CD4-positive, CD25-positive, alpha-beta regulatory T cell (primary cell): ENCODE measurements around the gene RAB6B. TPM values are rescaled to one million over a fixed set of nuclear protein-coding genes. Genes with fewer than 3 reads are reported as not detected.

ENCODE experiments used
- ATAC-seq, 2 donors: fragments of 150-1000 bp; cut with Tn5 transposase; one replicate each; pipeline ENCODE4 v1.10.0; 2021; ENCODE audit warnings: low read depth in 2 of 2, moderate number of reproducible peaks in 2 of 2, moderate library complexity in 1 of 2
- DNase-seq, 3 donors: peaks; one replicate each; pipeline versions ENCODE4 v3.0.0 to v3.0.0-alpha.2; 2012 to 2022; ENCODE audit warnings: mixed read lengths in 1 of 3
- H3K27ac ChIP-seq: one replicate; pipeline ENCODE4 v1.7.0; 2013; ENCODE audit warnings: mild to moderate bottlenecking, low read length; ENCODE audit not compliant: insufficient read depth, poor library complexity, severe bottlenecking
- H3K27me3 ChIP-seq: one replicate; pipeline ENCODE4 v1.7.0; 2013; ENCODE audit warnings: low read length; ENCODE audit not compliant: control insufficient read depth, insufficient read depth
- H3K36me3 ChIP-seq: one replicate; pipeline ENCODE4 v1.7.0; 2013; ENCODE audit warnings: mild to moderate bottlenecking, low read length, moderate library complexity; ENCODE audit not compliant: control insufficient read depth, insufficient read depth
- H3K4me1 ChIP-seq: 2 replicates; pipeline ENCODE4 v1.7.0; 2013; ENCODE audit warnings: mild to moderate bottlenecking, low read length; ENCODE audit not compliant: insufficient read depth, control insufficient read depth, poor library complexity, severe bottlenecking
- H3K4me3 ChIP-seq: one replicate; pipeline ENCODE4 v1.7.0; 2013; ENCODE audit warnings: low read depth, mild to moderate bottlenecking, low read length, moderate library complexity
- H3K9me3 ChIP-seq, 2 experiments: 1 replicate in 1 of 2; 2 replicates in 1 of 2; pipeline ENCODE4 v1.7.0; 2013; ENCODE audit warnings: low read length in 2 of 2, mild to moderate bottlenecking in 1 of 2, moderate library complexity in 1 of 2; ENCODE audit not compliant: control insufficient read depth in 2 of 2
- H3K27ac Mint-ChIP-seq, 3 donors: one replicate each; pipeline ENCODE4 v1.8.0; 2020 to 2022; ENCODE audit warnings: mild to moderate bottlenecking in 3 of 3, mixed read lengths in 3 of 3, moderate library complexity in 2 of 3
- H3K27me3 Mint-ChIP-seq: one replicate; pipeline ENCODE4 v1.8.0; 2022; ENCODE audit warnings: mild to moderate bottlenecking, mixed read lengths
- H3K36me3 Mint-ChIP-seq: one replicate; pipeline ENCODE4 v1.8.0; 2020; ENCODE audit warnings: mixed read lengths
- H3K4me1 Mint-ChIP-seq, 4 donors: one replicate each; pipeline ENCODE4 v1.8.0; 2020 to 2022; ENCODE audit warnings: mixed read lengths in 4 of 4, mild to moderate bottlenecking in 1 of 4
- H3K4me3 Mint-ChIP-seq, 4 donors: one replicate each; pipeline ENCODE4 v1.8.0; 2020 to 2022; ENCODE audit warnings: mild to moderate bottlenecking in 4 of 4, mixed read lengths in 4 of 4, moderate library complexity in 3 of 4
- H3K9me3 Mint-ChIP-seq, 7 donors: one replicate each; pipeline ENCODE4 v1.8.0; 2020 to 2022; ENCODE audit warnings: mixed read lengths in 7 of 7, mild to moderate bottlenecking in 3 of 7, moderate library complexity in 2 of 7
- polyA plus RNA-seq, 4 donors: library from polyadenylated mRNA; unstranded; fragments of 300-500 nt; fragmentation: Illumina TruSeq; gene quantifications; one replicate each; pipeline ENCODE4 v1.2.3, GENCODE V29; 2021
- total RNA-seq: library from RNA; stranded (reverse); gene quantifications from one replicate; pipeline ENCODE4 v1.2.3, GENCODE V29; 2022

The RAB6B gene
- total and polyA plus RNA-seq, 5 donors from 2014 or later: 0.16 to 0.94 (median 0.31) TPM

DNA sequence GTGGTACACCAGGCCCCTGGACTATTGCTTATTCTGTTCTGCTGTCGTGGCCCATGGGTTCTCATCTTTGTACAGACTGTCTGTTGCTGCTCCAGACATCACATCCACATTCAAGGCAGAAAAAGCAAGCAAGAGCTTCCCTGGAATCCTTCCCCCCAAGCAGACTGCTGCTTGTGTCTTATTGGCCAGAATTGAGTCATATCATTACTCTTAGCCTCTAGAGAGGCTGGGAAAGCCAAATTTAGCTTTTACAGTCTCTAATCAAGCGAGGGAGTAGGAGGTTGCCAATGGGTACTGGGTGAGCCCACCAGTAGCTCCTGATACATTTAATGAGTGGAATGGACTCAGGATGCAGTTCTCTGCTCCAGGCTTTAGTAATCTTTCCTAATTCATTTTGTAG lies 39.4 kb downstream of the RAB6B start:
- Mint-ChIP-seq H3K27me3 (peaks cover 4% of the 10 kb centered on the region), H3K27ac (no peak overlapping the region), H3K36me3 (no peaks in the 10 kb centered on the region), H3K4me3 (no peak overlapping the region), H3K9me3 (peaks cover 0 to 2% (median 0%) of the 10 kb centered on the region in 7 donors), H3K4me1 (no peaks in the 10 kb centered on the region)
- no peak overlapping the region for H3K27ac ChIP-seq
- H3K4me1 ChIP-seq: no peaks in the 10 kb centered on the region
- no peak for DNase-seq
- no peak for ATAC-seq
- no peaks in the 10 kb centered on the region for H3K27me3 ChIP-seq
- H3K4me3 ChIP-seq: no peak overlapping the region
- no peaks in the 10 kb centered on the region for H3K36me3 ChIP-seq
- H3K9me3 ChIP-seq: no peaks in the 10 kb centered on the region

DNA sequence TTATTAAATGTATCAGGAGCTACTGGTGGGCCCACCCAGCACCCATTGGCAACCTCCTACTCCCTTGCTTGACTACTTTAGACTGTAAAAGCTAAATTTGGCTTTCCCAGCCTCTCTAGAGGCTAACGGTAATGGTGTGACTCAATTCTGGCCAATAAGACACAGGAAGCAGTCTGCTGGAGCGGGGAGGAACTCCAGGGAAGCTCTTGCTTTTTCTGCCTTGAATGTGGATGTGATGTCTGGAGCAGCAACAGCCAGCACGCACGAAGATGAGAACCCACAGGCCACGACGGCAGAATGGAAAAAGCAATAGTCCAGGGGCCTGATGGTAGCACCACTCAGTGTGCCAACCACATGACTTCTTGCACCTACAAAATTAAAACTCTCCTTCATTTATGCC lies 39.9 kb downstream of the RAB6B start:
- Mint-ChIP-seq H3K27me3 (peaks cover 4% of the 10 kb centered on the region), H3K27ac (no peak overlapping the region)
- no peak overlapping the region for H3K27ac ChIP-seq

DNA sequence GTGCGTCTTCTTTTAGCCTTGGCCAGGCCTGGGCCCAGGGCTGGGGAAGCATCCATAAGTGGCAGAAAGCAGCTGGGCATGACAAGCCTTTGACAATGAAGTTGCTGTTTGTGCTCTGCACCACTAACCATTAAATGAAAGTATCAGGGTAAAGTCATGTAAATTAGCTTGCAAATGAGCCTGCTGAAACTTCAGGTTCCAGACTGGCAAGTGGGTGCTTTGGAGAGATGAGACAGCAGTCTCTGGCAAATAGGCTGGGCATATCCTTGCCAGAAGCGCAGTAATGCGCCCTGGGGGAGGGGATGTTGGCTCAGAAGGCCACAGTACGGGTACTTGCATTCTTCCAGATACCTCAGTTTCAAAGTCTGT lies 40.7 kb downstream of the RAB6B start:
- no peaks in the 10 kb centered on the region for H3K36me3 ChIP-seq
- Mint-ChIP-seq H3K27me3 (peaks cover 4% of the 10 kb centered on the region), H3K4me3 (no peak overlapping the region), H3K36me3 (no peaks in the 10 kb centered on the region), H3K4me1 (no peaks in the 10 kb centered on the region), H3K9me3 (no peaks in the 10 kb centered on the region), H3K27ac (no peak overlapping the region)
- no peak overlapping the region for H3K27ac ChIP-seq
- H3K4me3 ChIP-seq: no peak overlapping the region
- no peak for DNase-seq
- no peak for ATAC-seq
- H3K9me3 ChIP-seq: no peaks in the 10 kb centered on the region
- no peaks in the 10 kb centered on the region for H3K4me1 ChIP-seq
- no peaks in the 10 kb centered on the region for H3K27me3 ChIP-seq

More for the DNA sequence above, 39.9 kb downstream of the RAB6B start:
- Histone ChIP-seq H3K4me1 (no peaks in the 10 kb centered on the region), H3K36me3 (no peaks in the 10 kb centered on the region), H3K4me3 (no peak overlapping the region), H3K27me3 (no peaks in the 10 kb centered on the region), H3K9me3 (no peaks in the 10 kb centered on the region)
- Mint-ChIP-seq H3K9me3 (peaks cover 0 to 2% (median 0%) of the 10 kb centered on the region in 7 donors), H3K36me3 (no peaks in the 10 kb centered on the region), H3K4me1 (no peaks in the 10 kb centered on the region), H3K4me3 (no peak overlapping the region)
- DNase-seq (no peak), ATAC-seq (no peak)

DNA sequence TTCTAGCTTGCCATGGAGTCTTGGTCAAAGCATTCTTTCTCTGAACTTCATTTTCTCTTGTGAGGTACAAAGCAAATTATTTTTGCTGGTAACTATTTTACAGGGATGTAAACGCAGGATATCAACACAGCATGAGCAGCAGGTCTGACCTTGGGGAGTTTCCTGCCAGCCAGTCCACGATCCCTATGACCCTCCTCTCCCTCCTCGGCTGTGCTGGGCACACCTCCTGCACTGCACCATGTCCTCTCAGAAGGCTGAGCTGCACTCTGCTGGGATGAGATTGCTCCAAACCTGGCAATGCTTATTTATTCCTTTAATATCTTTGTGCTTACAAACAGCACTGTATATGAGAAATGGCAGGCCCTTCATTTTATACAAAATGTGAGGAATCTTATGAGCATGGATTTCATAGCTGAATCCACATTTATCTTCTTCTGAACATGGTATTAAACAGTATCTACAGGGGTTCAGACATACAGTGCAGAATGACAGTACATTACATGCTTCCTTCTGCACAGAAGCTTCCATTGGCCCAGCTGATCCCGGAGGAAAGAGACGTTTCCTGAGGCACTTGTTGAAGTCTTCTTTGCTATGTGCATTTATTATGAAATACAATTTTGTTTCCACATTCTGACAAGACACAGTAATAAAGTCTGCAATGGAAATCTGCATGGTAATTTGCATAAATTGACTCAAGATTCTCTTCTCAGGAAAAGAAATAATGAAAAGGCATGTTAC lies 41.2 kb downstream of the RAB6B start:
- H3K9me3 Mint-ChIP-seq: no peaks in the 10 kb centered on the region
- no peaks in the 10 kb centered on the region for H3K4me1 Mint-ChIP-seq
- peaks cover 4% of the 10 kb centered on the region for H3K27me3 Mint-ChIP-seq
- Histone ChIP-seq H3K4me1 (no peaks in the 10 kb centered on the region), H3K36me3 (no peaks in the 10 kb centered on the region), H3K4me3 (no peak overlapping the region), H3K27ac (no peak overlapping the region), H3K27me3 (no peaks in the 10 kb centered on the region), H3K9me3 (no peaks in the 10 kb centered on the region)
- H3K27ac Mint-ChIP-seq: no peak overlapping the region
- no peak overlapping the region for H3K4me3 Mint-ChIP-seq
- no peak for DNase-seq
- ATAC-seq: no peak
- H3K36me3 Mint-ChIP-seq: no peaks in the 10 kb centered on the region

DNA sequence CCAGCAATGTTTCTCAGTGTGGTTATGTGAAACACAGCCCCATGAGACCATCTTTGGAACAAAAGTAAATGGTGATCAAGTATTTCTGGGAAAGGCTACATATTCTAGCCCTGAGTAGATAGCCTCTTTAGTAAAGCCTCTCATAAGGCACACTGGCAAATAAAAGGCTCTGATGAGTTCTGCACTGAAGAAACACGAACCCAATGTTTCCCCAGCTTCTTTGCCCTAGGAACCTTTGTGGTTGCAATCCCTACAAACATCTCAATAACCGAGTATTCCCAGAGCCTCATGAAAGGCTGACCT lies 41.8 kb downstream of the RAB6B start:
- ATAC-seq (no peak), DNase-seq (no peak)
- Mint-ChIP-seq H3K27ac (no peak overlapping the region), H3K4me3 (no peak overlapping the region), H3K9me3 (no peaks in the 10 kb centered on the region), H3K4me1 (no peaks in the 10 kb centered on the region), H3K27me3 (peaks cover 6% of the 10 kb centered on the region), H3K36me3 (no peaks in the 10 kb centered on the region)
- no peaks in the 10 kb centered on the region for H3K36me3 ChIP-seq
- H3K4me3 ChIP-seq: no peak overlapping the region
- no peaks in the 10 kb centered on the region for H3K4me1 ChIP-seq
- no peak overlapping the region for H3K27ac ChIP-seq
- no peaks in the 10 kb centered on the region for H3K9me3 ChIP-seq
- no peaks in the 10 kb centered on the region for H3K27me3 ChIP-seq

DNA sequence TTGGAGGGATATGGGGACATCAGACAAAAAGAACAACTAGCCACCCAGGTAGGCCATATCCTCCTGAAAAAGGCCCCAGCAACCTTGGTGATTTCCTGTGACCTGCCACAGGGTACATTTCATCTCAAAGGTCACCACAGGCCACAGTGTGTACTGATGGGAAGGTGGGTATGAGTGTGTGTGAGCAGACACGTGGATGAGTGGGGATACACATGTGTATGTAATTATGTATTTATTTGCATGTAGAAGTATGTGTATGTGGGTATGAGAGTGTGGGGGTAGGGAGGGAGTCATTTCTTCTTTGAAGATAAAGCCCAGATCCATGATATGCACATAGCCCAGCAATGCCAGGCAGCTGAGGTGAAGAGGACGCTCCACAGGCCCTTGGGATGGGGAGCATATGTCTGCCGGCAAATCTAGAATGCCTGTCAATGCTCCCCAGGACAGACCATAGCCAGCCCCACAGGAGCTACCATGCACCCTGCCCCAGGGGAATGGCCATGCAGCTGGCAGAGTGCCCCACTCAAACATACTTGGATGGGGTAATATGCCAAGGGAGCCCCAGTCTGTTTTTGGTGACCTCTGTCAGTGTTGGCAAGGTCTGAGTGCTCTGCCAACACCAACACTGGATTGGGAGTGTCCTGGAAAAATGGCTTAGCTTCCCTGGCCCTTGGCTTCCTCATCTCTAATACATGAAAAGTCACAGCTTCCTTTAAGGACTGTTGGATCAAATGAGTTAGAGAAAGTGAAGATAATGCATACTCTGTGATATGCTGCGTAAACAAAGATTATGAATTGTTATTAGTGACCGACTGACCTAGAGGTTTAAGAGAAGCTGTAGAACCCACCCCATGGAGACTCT lies 42.4 kb downstream of the RAB6B start:
- ATAC-seq (no peak), DNase-seq (no peak)
- no peaks in the 10 kb centered on the region for H3K36me3 Mint-ChIP-seq
- peaks cover 8% of the 10 kb centered on the region for H3K27me3 Mint-ChIP-seq
- Histone ChIP-seq H3K36me3 (no peaks in the 10 kb centered on the region), H3K4me3 (no peak overlapping the region), H3K4me1 (no peaks in the 10 kb centered on the region), H3K27ac (no peak overlapping the region), H3K9me3 (no peaks in the 10 kb centered on the region), H3K27me3 (peaks cover 4% of the 10 kb centered on the region)
- no peak overlapping the region for H3K4me3 Mint-ChIP-seq
- H3K4me1 Mint-ChIP-seq: no peaks in the 10 kb centered on the region
- no peaks in the 10 kb centered on the region for H3K9me3 Mint-ChIP-seq
- no peak overlapping the region for H3K27ac Mint-ChIP-seq

DNA sequence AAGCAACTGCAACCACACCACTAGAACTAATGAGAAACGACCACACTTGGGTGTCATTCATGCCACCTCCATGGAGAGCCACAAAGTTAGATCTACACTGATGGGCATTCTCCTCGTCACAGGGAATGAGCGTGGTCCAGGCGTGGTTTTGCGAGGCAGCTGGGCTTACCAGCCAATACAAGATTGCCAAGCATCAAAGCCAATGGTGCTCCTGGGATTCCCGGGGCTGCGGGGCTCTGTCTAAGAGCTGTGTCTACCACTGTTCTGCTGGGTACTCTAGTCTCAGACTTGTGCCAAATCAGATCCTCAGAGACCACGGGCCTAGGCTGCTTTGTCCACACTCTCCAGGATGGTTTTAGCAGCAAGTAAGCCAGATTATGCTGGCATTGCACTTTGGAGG lies 43.8 kb downstream of the RAB6B start:
- H3K27me3 ChIP-seq: peaks cover 4% of the 10 kb centered on the region
- Mint-ChIP-seq H3K36me3 (no peaks in the 10 kb centered on the region), H3K27ac (no peak overlapping the region), H3K9me3 (no peaks in the 10 kb centered on the region), H3K4me3 (no peak overlapping the region), H3K4me1 (no peaks in the 10 kb centered on the region), H3K27me3 (peaks cover 16% of the 10 kb centered on the region)
- H3K27ac ChIP-seq: no peak overlapping the region
- no peaks in the 10 kb centered on the region for H3K36me3 ChIP-seq
- no peaks in the 10 kb centered on the region for H3K9me3 ChIP-seq
- no peak for DNase-seq
- H3K4me3 ChIP-seq: no peak overlapping the region
- H3K4me1 ChIP-seq: no peaks in the 10 kb centered on the region
- no peak for ATAC-seq
